IPS-18a (cell line): Measurements from ENCODE around the gene SV2C.
"Not testable (repeated sequence)": the region's sequence is repeated elsewhere in the genome, so short reads cannot be mapped to it uniquely, and the experiment has no call there.

Source experiments
- H3K27ac ChIP-seq: one replicate; pipeline ENCODE4 v1.5.1; 2013; ENCODE audit warnings: low read length
- H3K27me3 ChIP-seq: one replicate; pipeline ENCODE4 v1.6.1; 2013; ENCODE audit warnings: mild to moderate bottlenecking, low read length; ENCODE audit not compliant: control insufficient read depth, insufficient read depth
- H3K36me3 ChIP-seq: one replicate; pipeline ENCODE4 v1.6.1; 2013; ENCODE audit warnings: low read depth, low read length; ENCODE audit not compliant: control insufficient read depth
- H3K4me1 ChIP-seq: one replicate; pipeline ENCODE4 v1.6.1; 2013; ENCODE audit warnings: low read depth, low read length; ENCODE audit not compliant: control insufficient read depth
- H3K4me3 ChIP-seq: one replicate; pipeline ENCODE4 v1.5.1; 2013; ENCODE audit warnings: low read length
- H3K9ac ChIP-seq: one replicate; pipeline ENCODE4 v1.6.1; 2013; ENCODE audit warnings: mild to moderate bottlenecking, low read length, moderate library complexity
- H3K9me3 ChIP-seq: one replicate; pipeline ENCODE4 v1.6.1; 2013; ENCODE audit warnings: low read depth, low read length; ENCODE audit not compliant: control insufficient read depth

SV2C gene

GRCh38 chr5:76292620-76293322 is 209.6 kb downstream of the SV2C start:
- Histone ChIP-seq H3K27ac (no peak overlapping the region), H3K27me3 (no peaks in the 10 kb centered on the region), H3K36me3 (no peaks in the 10 kb centered on the region), H3K4me3 (no peak overlapping the region), H3K4me1 (peaks cover 21% of the 10 kb centered on the region), H3K9ac (no peak overlapping the region), H3K9me3 (no peaks in the 10 kb centered on the region)

GRCh38 chr5:76294573-76294972 is 211.4 kb downstream of the SV2C start:
- H3K9me3 ChIP-seq: no peaks in the 10 kb centered on the region
- H3K27me3 ChIP-seq: no peaks in the 10 kb centered on the region
- H3K4me3 ChIP-seq: no peak overlapping the region
- H3K9ac ChIP-seq: no peak overlapping the region
- H3K36me3 ChIP-seq: no peaks in the 10 kb centered on the region
- H3K4me1 ChIP-seq: peaks cover 21% of the 10 kb centered on the region
- no peak overlapping the region for H3K27ac ChIP-seq

- no peak overlapping the region for H3K4me3 ChIP-seq
- no peaks in the 10 kb centered on the region for H3K9me3 ChIP-seq
- H3K27me3 ChIP-seq: no peaks in the 10 kb centered on the region
- no peak overlapping the region for H3K9ac ChIP-seq
- H3K27ac ChIP-seq: no peak overlapping the region
- peaks cover 16% of the 10 kb centered on the region for H3K4me1 ChIP-seq
- H3K36me3 ChIP-seq: no peaks in the 10 kb centered on the region
These were observed 215.7 kb downstream of the SV2C start for GRCh38 chr5:76298852-76299251.

- Histone ChIP-seq H3K9ac (no peak overlapping the region), H3K4me1 (peaks cover 16% of the 10 kb centered on the region), H3K36me3 (no peaks in the 10 kb centered on the region), H3K4me3 (no peak overlapping the region), H3K27me3 (no peaks in the 10 kb centered on the region), H3K27ac (no peak overlapping the region), H3K9me3 (no peaks in the 10 kb centered on the region)
These were observed 216.4 kb downstream of the SV2C start for GRCh38 chr5:76299592-76299991.

- H3K4me1 ChIP-seq, H3K27me3 ChIP-seq, H3K27ac ChIP-seq, H3K9me3 ChIP-seq, H3K9ac ChIP-seq, H3K4me3 ChIP-seq, H3K36me3 ChIP-seq: not testable (repeated sequence)
These were observed 218.7 kb downstream of the SV2C start for GRCh38 chr5:76301932-76302331.

- H3K9ac ChIP-seq, H3K4me1 ChIP-seq, H3K36me3 ChIP-seq, H3K27me3 ChIP-seq, H3K27ac ChIP-seq, H3K4me3 ChIP-seq, H3K9me3 ChIP-seq: not testable (repeated sequence)
These were observed 219.5 kb downstream of the SV2C start for GRCh38 chr5:76302661-76303060.

- no peaks in the 10 kb centered on the region for H3K27me3 ChIP-seq
- no peak overlapping the region for H3K27ac ChIP-seq
- H3K4me3 ChIP-seq: no peak overlapping the region
- H3K9ac ChIP-seq: no peak overlapping the region
- no peaks in the 10 kb centered on the region for H3K4me1 ChIP-seq
- H3K9me3 ChIP-seq: no peaks in the 10 kb centered on the region
- no peaks in the 10 kb centered on the region for H3K36me3 ChIP-seq
These were observed 220.7 kb downstream of the SV2C start for GRCh38 chr5:76303921-76304320.

- Histone ChIP-seq H3K9ac (no peak overlapping the region), H3K4me1 (no peaks in the 10 kb centered on the region), H3K9me3 (no peaks in the 10 kb centered on the region), H3K4me3 (no peak overlapping the region), H3K27ac (no peak overlapping the region), H3K36me3 (no peaks in the 10 kb centered on the region), H3K27me3 (no peaks in the 10 kb centered on the region)
These were observed 222.1 kb downstream of the SV2C start for GRCh38 chr5:76305269-76305668.

- H3K9me3 ChIP-seq: no peaks in the 10 kb centered on the region
- H3K4me3 ChIP-seq: no peak overlapping the region
- H3K9ac ChIP-seq: no peak overlapping the region
- H3K36me3 ChIP-seq: no peaks in the 10 kb centered on the region
- H3K4me1 ChIP-seq: no peaks in the 10 kb centered on the region
- no peaks in the 10 kb centered on the region for H3K27me3 ChIP-seq
- H3K27ac ChIP-seq: no peak overlapping the region
These were observed 222.6 kb downstream of the SV2C start for GRCh38 chr5:76305775-76306174.

- no peak overlapping the region for H3K27ac ChIP-seq
- no peak overlapping the region for H3K4me3 ChIP-seq
- no peaks in the 10 kb centered on the region for H3K9me3 ChIP-seq
- no peaks in the 10 kb centered on the region for H3K36me3 ChIP-seq
- no peak overlapping the region for H3K9ac ChIP-seq
- no peaks in the 10 kb centered on the region for H3K4me1 ChIP-seq
- H3K27me3 ChIP-seq: no peaks in the 10 kb centered on the region
These were observed 227.0 kb downstream of the SV2C start for GRCh38 chr5:76310208-76310607.

GRCh38 chr5:76312783-76313182 is 229.6 kb downstream of the SV2C start:
- no peaks in the 10 kb centered on the region for H3K27me3 ChIP-seq
- H3K36me3 ChIP-seq: no peaks in the 10 kb centered on the region
- H3K9me3 ChIP-seq: no peaks in the 10 kb centered on the region
- H3K4me1 ChIP-seq: no peaks in the 10 kb centered on the region
- no peak overlapping the region for H3K27ac ChIP-seq
- H3K4me3 ChIP-seq: no peak overlapping the region
- no peak overlapping the region for H3K9ac ChIP-seq

- no peak overlapping the region for H3K9ac ChIP-seq
- no peaks in the 10 kb centered on the region for H3K27me3 ChIP-seq
- no peaks in the 10 kb centered on the region for H3K36me3 ChIP-seq
- no peaks in the 10 kb centered on the region for H3K4me1 ChIP-seq
- H3K9me3 ChIP-seq: no peaks in the 10 kb centered on the region
- H3K4me3 ChIP-seq: no peak overlapping the region
- no peak overlapping the region for H3K27ac ChIP-seq
These were observed 231.5 kb downstream of the SV2C start for GRCh38 chr5:76314643-76315042.
